ENCODE measurements around the gene MED27.
"Not testable (repeated sequence)": the region's sequence is repeated elsewhere in the genome, so short reads cannot be mapped to it uniquely, and the experiment has no call there.

The MED27 gene

GRCh38 chr9:131961496-131961880 lies 118.2 kb downstream of the MED27 start:
- no peak for DNase-seq

- DNase-seq: peak; percentile 40
Measured at GRCh38 chr9:131960851-131961495, 118.7 kb downstream of the MED27 start.

GRCh38 chr9:131960311-131960710 lies 119.4 kb downstream of the MED27 start:
- DNase-seq: no peak

- no peak for DNase-seq
Measured at GRCh38 chr9:131959887-131960286, 119.8 kb downstream of the MED27 start.

- no peak for DNase-seq
Measured at GRCh38 chr9:131959056-131959455, 120.6 kb downstream of the MED27 start.

GRCh38 chr9:131954299-131954698 lies 125.4 kb downstream of the MED27 start:
- no peak for DNase-seq

GRCh38 chr9:131951905-131952304 lies 127.8 kb downstream of the MED27 start:
- peak; percentile 27 for DNase-seq

GRCh38 chr9:131951155-131951554 lies 128.5 kb downstream of the MED27 start:
- no peak for DNase-seq

GRCh38 chr9:131950487-131950886 lies 129.2 kb downstream of the MED27 start:
- DNase-seq: no peak

- no peak for DNase-seq
Measured at GRCh38 chr9:131946180-131946579, 133.5 kb downstream of the MED27 start.

GRCh38 chr9:131943351-131943841 lies 136.3 kb downstream of the MED27 start:
- DNase-seq: no peak

- no peak for DNase-seq
Measured at GRCh38 chr9:131942146-131942720, 137.4 kb downstream of the MED27 start.

- DNase-seq: no peak
Measured at GRCh38 chr9:131937451-131937850, 142.2 kb downstream of the MED27 start.

- no peak for DNase-seq
Measured at GRCh38 chr9:131936929-131937328, 142.7 kb downstream of the MED27 start.

- DNase-seq: no peak
Measured at GRCh38 chr9:131934673-131935072, 145.0 kb downstream of the MED27 start.

- no peak for DNase-seq
Measured at GRCh38 chr9:131927091-131927490, 152.6 kb downstream of the MED27 start.

- no peak for DNase-seq
Measured at GRCh38 chr9:131926360-131926922, 153.2 kb downstream of the MED27 start.

GRCh38 chr9:131925677-131926177 lies 153.9 kb downstream of the MED27 start:
- DNase-seq: no peak

GRCh38 chr9:131923766-131924165 lies 155.9 kb downstream of the MED27 start:
- DNase-seq: no peak

- no peak for DNase-seq
Measured at GRCh38 chr9:131923132-131923671, 156.5 kb downstream of the MED27 start.

- not testable (repeated sequence) for DNase-seq
Measured at GRCh38 chr9:131921635-131922034, 158.0 kb downstream of the MED27 start.

GRCh38 chr9:131919216-131919615 lies 160.5 kb downstream of the MED27 start:
- no peak for DNase-seq

GRCh38 chr9:131918481-131918880 lies 161.2 kb downstream of the MED27 start:
- DNase-seq: no peak

GRCh38 chr9:131917009-131917408 lies 162.7 kb downstream of the MED27 start:
- DNase-seq: no peak
